GM19328 (cell line): ENCODE data around the gene MAP3K4.

Experiments
- ATAC-seq: cut with Tn5 transposase; IDR thresholded peaks from one replicate; pipeline ENCODE4 v1.9.1; 2021; ENCODE audit warnings: mild to moderate bottlenecking, moderate library complexity; ENCODE audit not compliant: unreplicated experiment

The MAP3K4 gene

DNA sequence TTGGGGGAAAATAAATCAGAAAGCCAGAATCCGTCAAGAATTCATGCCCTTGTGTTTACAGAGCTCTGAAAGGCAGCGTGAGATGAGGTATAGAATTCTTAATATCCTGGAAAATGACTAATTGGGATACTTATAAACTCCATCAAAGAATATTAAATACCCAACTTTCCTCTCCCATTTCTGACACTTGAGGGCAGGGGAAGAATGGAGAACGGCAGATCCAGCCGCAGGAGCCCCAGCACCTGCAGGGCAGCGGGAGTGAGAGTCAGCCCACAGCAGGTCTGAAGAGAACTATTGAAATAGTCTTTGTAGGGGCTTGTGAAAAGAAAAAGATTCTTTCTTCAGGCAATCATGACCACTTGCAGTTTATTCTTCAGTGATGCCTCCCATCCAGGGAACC is 175.1 kb downstream of the MAP3K4 start:
- no peak for ATAC-seq
